Stimulated activated naive CD8-positive, alpha-beta T cell treated with anti-CD3 and anti-CD28 coated beads, Interleukin-15, Interleukin-2, amounts not matched to agents 100 U/mL and 50 U/mL, for 24 hours (primary cell): Measurements from ENCODE around the gene EIPR1.

Source experiments
- ATAC-seq: fragments of 150-1000 bp; cut with Tn5 transposase; one replicate; pipeline ENCODE4 v1.10.0; 2021
- DNase-seq: peaks from one replicate; pipeline ENCODE4 v3.0.0; 2021

EIPR1 gene

GRCh38 chr2:3324036-3324386 lies 53.6 kb downstream of the EIPR1 start:
- no peak for DNase-seq
- no peak for ATAC-seq

GRCh38 chr2:3323360-3324035 lies 54.1 kb downstream of the EIPR1 start:
- ATAC-seq (no peak), DNase-seq (no peak)

GRCh38 chr2:3322311-3322970 lies 55.2 kb downstream of the EIPR1 start:
- no peak for DNase-seq
- no peak for ATAC-seq

GRCh38 chr2:3321825-3322224 lies 55.8 kb downstream of the EIPR1 start:
- ATAC-seq (no peak), DNase-seq (no peak)

GRCh38 chr2:3320910-3321605 lies 56.6 kb downstream of the EIPR1 start:
- ATAC-seq, result no peak
- DNase-seq, result no peak

GRCh38 chr2:3319745-3320566 lies 57.7 kb downstream of the EIPR1 start:
- no peak for ATAC-seq
- DNase-seq, result no peak

GRCh38 chr2:3319134-3319533 lies 58.5 kb downstream of the EIPR1 start:
- DNase-seq (no peak), ATAC-seq (no peak)

GRCh38 chr2:3317871-3318590 lies 59.6 kb downstream of the EIPR1 start:
- ATAC-seq, result no peak
- DNase-seq, result no peak

- ATAC-seq (no peak), DNase-seq (no peak)
Measured at GRCh38 chr2:3317277-3317685, 60.3 kb downstream of the EIPR1 start.

GRCh38 chr2:3316456-3317276 lies 61.0 kb downstream of the EIPR1 start:
- DNase-seq (no peak), ATAC-seq (no peak)

- ATAC-seq (no peak), DNase-seq (no peak)
Measured at GRCh38 chr2:3314626-3315025, 63.0 kb downstream of the EIPR1 start.

GRCh38 chr2:3313781-3314375 lies 63.7 kb downstream of the EIPR1 start:
- ATAC-seq (no peak), DNase-seq (no peak)

GRCh38 chr2:3312576-3313345 lies 64.9 kb downstream of the EIPR1 start:
- DNase-seq (no peak), ATAC-seq (no peak)

GRCh38 chr2:3311601-3312000 lies 66.0 kb downstream of the EIPR1 start:
- ATAC-seq (no peak), DNase-seq (no peak)

- ATAC-seq, result no peak
- DNase-seq, result no peak
Measured at GRCh38 chr2:3309496-3310355, 67.9 kb downstream of the EIPR1 start.

GRCh38 chr2:3307901-3308300 lies 69.7 kb downstream of the EIPR1 start:
- no peak for ATAC-seq
- no peak for DNase-seq

- no peak for ATAC-seq
- DNase-seq, result no peak
Measured at GRCh38 chr2:3307236-3307635, 70.4 kb downstream of the EIPR1 start.

GRCh38 chr2:3305952-3306351 lies 71.7 kb downstream of the EIPR1 start:
- ATAC-seq (no peak), DNase-seq (no peak)

GRCh38 chr2:3305431-3305830 lies 72.2 kb downstream of the EIPR1 start:
- ATAC-seq, result no peak
- no peak for DNase-seq
